DMS 273 (cell line): ENCODE data around the gene DDX1.

Experiments used
- DNase-seq: peaks from one replicate; lab custom pipeline; 2025; ENCODE audit not compliant: unreplicated experiment; lab: John Stamatoyannopoulos, UW

The DDX1 gene

GRCh38 chr2:15628899-15629855 lies 37.5 kb downstream of the DDX1 start:
- no peak for DNase-seq

- no peak for DNase-seq
Observed at GRCh38 chr2:15630121-15630977, 38.7 kb downstream of the DDX1 start.

GRCh38 chr2:15630978-15631719 lies 39.5 kb downstream of the DDX1 start:
- no peak for DNase-seq

- no peak for DNase-seq
Observed at GRCh38 chr2:15631883-15632282, 40.2 kb downstream of the DDX1 start.

GRCh38 chr2:15633043-15633970 lies 41.6 kb downstream of the DDX1 start:
- no peak for DNase-seq

GRCh38 chr2:15633971-15634346 lies 42.3 kb downstream of the DDX1 start:
- DNase-seq: no peak

GRCh38 chr2:15634846-15635490 lies 43.3 kb downstream of the DDX1 start:
- no peak for DNase-seq

GRCh38 chr2:15636972-15637785 lies 45.5 kb downstream of the DDX1 start:
- peak; percentile 81 for DNase-seq

- no peak for DNase-seq
Observed at GRCh38 chr2:15638720-15639119, 47.1 kb downstream of the DDX1 start.

- no peak for DNase-seq
Observed at GRCh38 chr2:15639323-15640251, 47.9 kb downstream of the DDX1 start.

- peak; percentile 11 for DNase-seq
Observed at GRCh38 chr2:15640261-15640711, 48.6 kb downstream of the DDX1 start.

GRCh38 chr2:15640784-15641183 lies 49.1 kb downstream of the DDX1 start:
- no peak for DNase-seq

GRCh38 chr2:15641530-15641982 lies 49.9 kb downstream of the DDX1 start:
- no peak for DNase-seq

GRCh38 chr2:15642011-15642814 lies 50.5 kb downstream of the DDX1 start:
- DNase-seq: no peak

GRCh38 chr2:15642815-15643500 lies 51.3 kb downstream of the DDX1 start:
- no peak for DNase-seq
